Fibroblast of pulmonary artery (primary cell): ENCODE results near the gene ZNF207.

Experiments
- DNase-seq: peaks from one replicate; pipeline ENCODE4 v3.0.0-alpha.2; 2010; ENCODE audit warnings: low read depth
- H3K4me3 ChIP-seq: replicated peaks from 2 replicates; pipeline ENCODE4 v1.5.1; 2011; ENCODE audit warnings: low read depth, mild to moderate bottlenecking, control low read depth, low read length, moderate library complexity
- CTCF ChIP-seq: IDR thresholded peaks from 2 replicates; pipeline ENCODE4 v1.5.1; 2011; ENCODE audit warnings: mild to moderate bottlenecking, control low read depth, low read length, inconsistent platforms; ENCODE audit errors: missing control alignments

The ZNF207 gene

DNA sequence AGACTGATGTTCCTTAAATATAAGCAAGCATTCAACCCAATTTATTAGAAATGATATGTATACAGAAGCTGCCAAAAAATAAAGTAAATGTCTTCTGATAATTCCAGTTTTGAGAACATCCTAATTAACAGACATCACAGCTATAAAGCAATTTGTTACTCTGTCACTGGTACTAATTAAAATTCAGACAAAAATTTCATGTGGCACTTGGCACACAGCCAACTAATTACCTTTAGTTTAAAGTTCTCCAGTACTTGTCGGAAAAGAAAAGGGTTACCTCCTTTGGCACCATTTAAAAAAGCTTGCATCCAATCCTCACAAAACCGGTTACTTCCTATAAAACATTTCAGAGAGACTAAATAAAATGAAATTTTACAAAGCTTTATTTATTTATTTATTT is 16.8 kb upstream of the ZNF207 start:
- TF ChIP-seq CTCF = no peak
- DNase-seq = no peak
- no peak overlapping the region for H3K4me3 ChIP-seq

DNA sequence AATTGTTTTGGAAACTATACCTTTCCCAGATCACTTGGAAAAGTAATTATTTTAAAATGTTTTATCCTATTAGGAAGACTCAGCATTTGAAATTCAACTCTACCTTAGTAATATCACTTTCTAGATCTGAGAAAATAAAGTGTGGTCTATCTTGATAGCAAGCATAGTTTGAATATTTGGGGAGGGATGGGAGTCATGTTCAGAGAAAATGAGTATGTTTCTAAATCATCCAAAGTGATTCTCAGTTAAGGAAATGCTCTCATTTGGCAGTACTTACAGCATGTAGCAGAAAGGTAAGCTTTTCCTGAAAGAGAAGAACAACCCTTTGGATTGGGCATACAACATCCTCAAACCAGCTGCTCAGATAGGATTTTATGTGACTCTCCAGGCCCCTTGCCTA is 14.9 kb upstream of the ZNF207 start:
- TF ChIP-seq CTCF = no peak
- H3K4me3 ChIP-seq = no peak overlapping the region
- no peak for DNase-seq

- DNase-seq = peak; percentile 50
- no peak for TF ChIP-seq CTCF
- no peak overlapping the region for H3K4me3 ChIP-seq
Measured at GRCh38 chr17:32335687-32336086, 14.3 kb upstream of the ZNF207 start.

DNA sequence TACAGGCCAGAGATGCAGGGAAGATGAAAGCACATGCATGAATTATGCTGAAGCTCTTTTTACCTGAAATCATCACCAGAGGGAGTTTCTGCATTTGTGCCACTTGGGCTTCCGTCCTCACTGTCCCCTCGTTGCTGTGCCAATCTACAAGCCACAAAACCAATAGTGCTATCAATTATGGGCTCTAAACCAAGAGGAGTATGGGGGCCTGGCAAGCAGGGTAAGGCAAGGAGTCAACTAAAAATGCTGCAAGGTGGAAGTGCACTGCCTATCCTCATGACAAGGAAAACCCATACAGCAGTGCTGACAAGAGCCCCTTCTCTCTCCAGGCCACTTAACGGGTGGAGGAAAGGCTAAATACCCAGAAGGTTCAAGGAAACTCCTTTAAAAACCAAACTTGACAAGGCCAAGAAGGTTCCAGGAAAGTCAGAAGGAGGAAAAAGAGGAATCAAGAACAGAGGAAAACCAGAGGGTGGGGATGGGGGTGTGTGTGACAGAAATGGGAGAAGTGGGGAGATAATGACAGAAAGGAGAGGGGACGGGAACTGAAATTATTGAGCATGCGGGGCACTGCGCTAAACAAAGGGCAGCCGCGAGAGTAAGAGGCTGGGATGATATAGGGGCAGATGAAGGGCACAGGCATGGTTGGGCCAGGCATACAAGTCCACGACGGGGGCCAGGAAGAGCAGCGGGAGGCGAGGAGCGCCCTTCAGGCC is 8.7 kb upstream of the ZNF207 start:
- DNase-seq = no peak
- TF ChIP-seq CTCF = peak; percentile 10
- peak overlapping the region; percentile 70 for H3K4me3 ChIP-seq

DNA sequence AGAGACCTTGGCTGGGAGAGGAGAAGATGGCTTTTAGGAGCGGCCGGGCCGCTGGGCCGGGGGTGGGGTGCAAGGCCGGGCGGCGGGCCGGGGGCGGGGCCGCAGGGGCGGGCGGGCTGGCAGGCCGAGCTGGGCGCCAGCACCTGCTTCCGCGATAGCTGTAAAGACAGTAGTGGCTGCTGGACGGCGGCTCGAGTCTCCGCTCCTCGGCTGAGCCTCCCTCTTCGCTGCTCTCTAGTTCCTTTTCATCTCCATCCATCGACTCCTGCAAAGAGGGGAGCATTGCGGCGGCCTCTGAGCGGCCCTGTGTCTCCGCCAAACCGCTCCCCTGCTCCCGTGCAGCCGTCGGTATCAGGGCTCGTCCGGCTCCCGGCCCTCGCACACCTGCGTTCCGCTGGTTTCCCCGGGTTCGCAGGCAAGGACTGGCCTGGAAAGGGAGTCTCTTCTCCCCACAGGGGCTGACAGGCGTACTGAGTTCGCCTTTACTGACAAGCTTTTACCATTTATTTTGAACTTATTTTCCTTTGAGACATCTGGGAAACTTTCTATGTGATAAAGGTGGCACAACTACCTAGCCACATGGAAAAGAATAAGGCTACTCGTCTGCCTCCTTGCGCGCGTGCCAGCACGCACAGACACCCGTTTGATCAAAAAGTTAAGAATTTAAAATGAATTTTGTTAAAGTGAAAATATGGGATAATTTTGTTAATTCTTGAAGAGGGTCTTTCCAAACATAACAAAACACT is 7.9 kb upstream of the ZNF207 start, which contains the start of gene C17orf75:
Gene C17orf75 (minus strand): TSS at position 317 of the 746 bp plus-strand sequence. CDS start 34 bp downstream, at position 283.
- peak; percentile 81 for DNase-seq
- no peak for TF ChIP-seq CTCF
- H3K4me3 ChIP-seq = peak within 1 kb of the TSS; percentile 70

- peak overlapping the region; percentile 70 for H3K4me3 ChIP-seq
- DNase-seq = no peak
- TF ChIP-seq CTCF = no peak
Measured at GRCh38 chr17:32342603-32343325, 7.2 kb upstream of the ZNF207 start.
